ENCODE data around the gene TENM4. TPM values are rescaled to one million over a fixed set of nuclear protein-coding genes. Genes with fewer than 3 reads are reported as not detected.

Gene TENM4
- total and polyA plus RNA-seq, 10 of the 15 experiments (the other 5 are each of a cell fraction or from before 2014, with no cell fraction given), result 0.03 to 0.12 (median 0.06) TPM; not detected in 7

DNA sequence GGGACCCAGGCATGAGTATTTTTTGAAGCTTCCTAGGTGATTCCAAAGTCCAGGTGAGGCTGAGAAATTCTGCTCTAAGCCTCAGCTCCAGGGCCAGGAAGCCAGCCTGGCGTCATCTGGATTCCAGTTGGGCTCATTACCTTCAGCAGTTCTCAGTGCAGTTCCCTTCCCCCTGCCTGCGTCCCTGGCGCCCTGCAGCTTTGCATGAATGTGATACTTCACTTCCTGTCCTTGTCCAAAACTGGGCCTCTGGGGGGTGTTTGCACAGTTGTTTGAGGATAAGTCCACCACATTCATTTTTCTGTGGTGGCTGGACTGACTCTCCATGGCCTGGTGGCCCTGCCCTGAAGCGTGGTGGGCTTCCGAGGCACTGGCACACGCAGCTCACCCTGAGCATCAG, 98.1 kb downstream of the TENM4 start (continued):
- TF ChIP-seq, protein P1, sequence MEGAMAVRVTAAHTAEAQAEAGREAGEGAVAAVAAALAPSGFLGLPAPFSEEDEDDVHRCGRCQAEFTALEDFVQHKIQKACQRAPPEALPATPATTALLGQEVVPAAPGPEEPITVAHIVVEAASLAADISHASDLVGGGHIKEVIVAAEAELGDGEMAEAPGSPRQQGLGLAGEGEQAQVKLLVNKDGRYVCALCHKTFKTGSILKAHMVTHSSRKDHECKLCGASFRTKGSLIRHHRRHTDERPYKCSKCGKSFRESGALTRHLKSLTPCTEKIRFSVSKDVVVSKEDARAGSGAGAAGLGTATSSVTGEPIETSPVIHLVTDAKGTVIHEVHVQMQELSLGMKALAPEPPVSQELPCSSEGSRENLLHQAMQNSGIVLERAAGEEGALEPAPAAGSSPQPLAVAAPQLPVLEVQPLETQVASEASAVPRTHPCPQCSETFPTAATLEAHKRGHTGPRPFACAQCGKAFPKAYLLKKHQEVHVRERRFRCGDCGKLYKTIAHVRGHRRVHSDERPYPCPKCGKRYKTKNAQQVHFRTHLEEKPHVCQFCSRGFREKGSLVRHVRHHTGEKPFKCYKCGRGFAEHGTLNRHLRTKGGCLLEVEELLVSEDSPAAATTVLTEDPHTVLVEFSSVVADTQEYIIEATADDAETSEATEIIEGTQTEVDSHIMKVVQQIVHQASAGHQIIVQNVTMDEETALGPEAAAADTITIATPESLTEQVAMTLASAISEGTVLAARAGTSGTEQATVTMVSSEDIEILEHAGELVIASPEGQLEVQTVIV (IDR thresholded peaks at IDR 0.05; ENCODE audit: borderline replicate concordance, partially characterized antibody), result no peak

DNA sequence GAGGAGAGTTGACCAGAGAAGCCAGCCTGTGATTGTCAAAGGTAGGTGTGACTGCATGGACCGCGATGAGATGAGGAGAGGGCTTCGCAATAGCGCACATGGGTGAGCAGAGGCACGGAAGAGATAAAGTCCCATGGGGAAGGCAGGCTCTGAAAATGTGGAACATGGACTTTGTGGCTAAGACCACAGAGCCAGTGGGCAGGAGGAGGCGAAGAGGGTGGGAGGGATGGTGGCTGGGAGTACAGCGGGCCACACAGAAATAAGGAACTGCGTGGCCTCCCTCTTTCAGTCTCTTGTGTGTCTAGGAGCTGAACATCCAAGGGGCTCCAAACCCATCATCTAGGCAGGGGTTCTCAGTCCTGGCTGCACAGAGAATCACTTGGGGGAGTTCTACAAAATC, 98.6 kb downstream of the TENM4 start:
- ChIA-PET CTCF (no interaction called here), POLR2A (no interaction called here), RAD21 (ENCODE audit: unreplicated experiment) (no interaction called here), SMC1A (ENCODE audit: uncharacterized antibody, unreplicated experiment) (no interaction called here)
- no peak for DNase-seq (ENCODE audit: low read depth, low spot score)
- in situ Hi-C loops (cut with MboI), result no loop called here
- Histone ChIP-seq H3K79me2 (ENCODE audit: control insufficient read depth, insufficient read depth, low read length) (no peaks in the 10 kb centered on the region), H3K9me3 (replicated peaks; ENCODE audit: control insufficient read depth, insufficient read depth, low read length) (no peaks in the 10 kb centered on the region), H3K4me2 (ENCODE audit: control insufficient read depth, insufficient read depth) (no peak overlapping the region), H2AFZ (ENCODE audit: control insufficient read depth, low read depth, low read length) (no peak overlapping the region), H3K4me3 (no peak overlapping the region), H3K27ac (ENCODE audit: control insufficient read depth, insufficient read depth) (no peak overlapping the region), H3K9ac (ENCODE audit: control insufficient read depth, insufficient read depth, low read length) (no peak overlapping the region), H3K27me3 (replicated peaks in 1 of 2; ENCODE audit: control insufficient read depth in 2 of 2, insufficient read depth in 2 of 2, low read length in 1 of 2) (no peaks in the 10 kb centered on the region; a peak in 1 of 4 replicates), H3K36me3 (ENCODE audit: control insufficient read depth in 2 of 2, insufficient read depth in 2 of 2, low read length in 1 of 2) (no peaks in the 10 kb centered on the region), H3K4me1 (ENCODE audit: control insufficient read depth, insufficient read depth, low read length) (no peaks in the 10 kb centered on the region), H4K20me1 (ENCODE audit: control insufficient read depth, insufficient read depth) (no peaks in the 10 kb centered on the region)
- no peak for FAIRE-seq
- BruUV-seq (replicated peaks), result no TSS peak
- intact Hi-C loops (cut with micrococcal nuclease; ENCODE audit: unreplicated experiment), result no loop called here
- no peak for ATAC-seq
- WGBS (ENCODE audit: insufficient coverage, insufficient replicate concordance, low lambda C conversion rate, missing lambda C conversion rate), result 61% methylated on average over 8 of the region's 8 CpGs
- TF ChIP-seq DPF2 (IDR thresholded peaks at IDR 0.05) (no peak), NBN (IDR thresholded peaks at IDR 0.05) (no peak), LARP7 (IDR thresholded peaks at IDR 0.05) (no peak), NR2C2 (IDR thresholded peaks at IDR 0.05; ENCODE audit: borderline replicate concordance, control insufficient read depth, insufficient read length, low read depth) (no peak), SMAD5 (IDR thresholded peaks at IDR 0.05; ENCODE audit: low read depth) (no peak), MXI1 (IDR thresholded peaks at IDR 0.05; ENCODE audit: low read depth, low read length) (no peak), BHLHE40 (IDR thresholded peaks at IDR 0.05; ENCODE audit: borderline replicate concordance in 1 of 2, low read depth in 2 of 2, low read length in 1 of 2) (no peak), CEBPZ (IDR thresholded peaks at IDR 0.05; ENCODE audit: low read depth, low read length) (no peak)
- TF ChIP-seq, protein P2, sequence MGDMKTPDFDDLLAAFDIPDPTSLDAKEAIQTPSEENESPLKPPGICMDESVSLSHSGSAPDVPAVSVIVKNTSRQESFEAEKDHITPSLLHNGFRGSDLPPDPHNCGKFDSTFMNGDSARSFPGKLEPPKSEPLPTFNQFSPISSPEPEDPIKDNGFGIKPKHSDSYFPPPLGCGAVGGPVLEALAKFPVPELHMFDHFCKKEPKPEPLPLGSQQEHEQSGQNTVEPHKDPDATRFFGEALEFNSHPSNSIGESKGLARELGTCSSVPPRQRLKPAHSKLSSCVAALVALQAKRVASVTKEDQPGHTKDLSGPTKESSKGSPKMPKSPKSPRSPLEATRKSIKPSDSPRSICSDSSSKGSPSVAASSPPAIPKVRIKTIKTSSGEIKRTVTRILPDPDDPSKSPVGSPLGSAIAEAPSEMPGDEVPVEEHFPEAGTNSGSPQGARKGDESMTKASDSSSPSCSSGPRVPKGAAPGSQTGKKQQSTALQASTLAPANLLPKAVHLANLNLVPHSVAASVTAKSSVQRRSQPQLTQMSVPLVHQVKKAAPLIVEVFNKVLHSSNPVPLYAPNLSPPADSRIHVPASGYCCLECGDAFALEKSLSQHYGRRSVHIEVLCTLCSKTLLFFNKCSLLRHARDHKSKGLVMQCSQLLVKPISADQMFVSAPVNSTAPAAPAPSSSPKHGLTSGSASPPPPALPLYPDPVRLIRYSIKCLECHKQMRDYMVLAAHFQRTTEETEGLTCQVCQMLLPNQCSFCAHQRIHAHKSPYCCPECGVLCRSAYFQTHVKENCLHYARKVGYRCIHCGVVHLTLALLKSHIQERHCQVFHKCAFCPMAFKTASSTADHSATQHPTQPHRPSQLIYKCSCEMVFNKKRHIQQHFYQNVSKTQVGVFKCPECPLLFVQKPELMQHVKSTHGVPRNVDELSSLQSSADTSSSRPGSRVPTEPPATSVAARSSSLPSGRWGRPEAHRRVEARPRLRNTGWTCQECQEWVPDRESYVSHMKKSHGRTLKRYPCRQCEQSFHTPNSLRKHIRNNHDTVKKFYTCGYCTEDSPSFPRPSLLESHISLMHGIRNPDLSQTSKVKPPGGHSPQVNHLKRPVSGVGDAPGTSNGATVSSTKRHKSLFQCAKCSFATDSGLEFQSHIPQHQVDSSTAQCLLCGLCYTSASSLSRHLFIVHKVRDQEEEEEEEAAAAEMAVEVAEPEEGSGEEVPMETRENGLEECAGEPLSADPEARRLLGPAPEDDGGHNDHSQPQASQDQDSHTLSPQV (IDR thresholded peaks at IDR 0.05), result no peak
